ENCODE data around the gene PCDHA10. TPM values are rescaled to one million over a fixed set of nuclear protein-coding genes. Genes with fewer than 3 reads are reported as not detected.
"Not testable (repeated sequence)": the region's sequence is repeated elsewhere in the genome, so short reads cannot be mapped to it uniquely, and the experiment has no call there.

PCDHA10 gene
- total RNA-seq, 1 donor from 2014 or later, result not detected

GRCh38 chr5:140822281-140822629 is 33.4 kb upstream of the PCDHA10 start:
- no peaks in the 10 kb centered on the region for H3K36me3 Mint-ChIP-seq (ENCODE audit: low read depth)
- CTCF ChIA-PET, result no interaction called here
- TF ChIP-seq CTCF (IDR thresholded peaks at IDR 0.05), result no peak
- H3K4me3 Mint-ChIP-seq, result no peak overlapping the region
- POLR2A ChIA-PET, result no interaction called here
- no peaks in the 10 kb centered on the region for H3K4me1 Mint-ChIP-seq
- ATAC-seq (ENCODE audit: low read depth) (no peak), DNase-seq (no peak)
- peaks cover 3% of the 10 kb centered on the region for H3K9me3 Mint-ChIP-seq
- H3K27ac Mint-ChIP-seq, result no peak overlapping the region
- intact Hi-C loops (cut with micrococcal nuclease), result no loop called here
- H3K27me3 Mint-ChIP-seq, result peaks cover 8% of the 10 kb centered on the region

- CTCF ChIA-PET; H3K36me3 Mint-ChIP-seq (ENCODE audit: low read depth); H3K27me3 Mint-ChIP-seq; H3K4me3 Mint-ChIP-seq; H3K4me1 Mint-ChIP-seq; H3K9me3 Mint-ChIP-seq; H3K27ac Mint-ChIP-seq; DNase-seq; POLR2A ChIA-PET; intact Hi-C loops (cut with micrococcal nuclease); ATAC-seq (ENCODE audit: low read depth): not testable (repeated sequence)
Observed at GRCh38 chr5:140822969-140823368, 32.7 kb upstream of the PCDHA10 start.

GRCh38 chr5:140823475-140823874 is 32.2 kb upstream of the PCDHA10 start:
- DNase-seq (no peak), ATAC-seq (ENCODE audit: low read depth) (no peak)
- no peak overlapping the region for H3K4me3 Mint-ChIP-seq
- peaks cover 9% of the 10 kb centered on the region for H3K27me3 Mint-ChIP-seq
- peaks cover 6% of the 10 kb centered on the region for H3K9me3 Mint-ChIP-seq
- no peaks in the 10 kb centered on the region for H3K4me1 Mint-ChIP-seq
- H3K36me3 Mint-ChIP-seq (ENCODE audit: low read depth), result peaks cover 2% of the 10 kb centered on the region
- ChIA-PET CTCF (no interaction called here), POLR2A (no interaction called here)
- H3K27ac Mint-ChIP-seq, result no peak overlapping the region
- intact Hi-C loops (cut with micrococcal nuclease), result no loop called here
- no peak for TF ChIP-seq CTCF (IDR thresholded peaks at IDR 0.05)

GRCh38 chr5:140827704-140828361 is 27.9 kb upstream of the PCDHA10 start, which contains the start of gene PCDHA6:
Gene PCDHA6 (plus strand): TSS chr5:140827960. CDS start chr5:140828092, 132 bp downstream.
- no peak for DNase-seq
- H3K4me1 Mint-ChIP-seq, result no peaks in the 10 kb centered on the region
- H3K4me3 Mint-ChIP-seq, result no peak within 1 kb of the TSS
- no peak for ATAC-seq (ENCODE audit: low read depth)
- TF ChIP-seq CTCF (IDR thresholded peaks at IDR 0.05), result no peak
- no peak within 1 kb of the TSS for H3K27ac Mint-ChIP-seq
- H3K27me3 Mint-ChIP-seq, result peaks cover 16% of the 10 kb centered on the region
- H3K9me3 Mint-ChIP-seq, result peaks cover 10% of the 10 kb centered on the region
- peaks cover 2% of the 10 kb centered on the region for H3K36me3 Mint-ChIP-seq (ENCODE audit: low read depth)
- CTCF ChIA-PET, result no interaction called here
- intact Hi-C loops (cut with micrococcal nuclease), result no loop called here
- POLR2A ChIA-PET, result no interaction called here

GRCh38 chr5:140828362-140828737 is 27.3 kb upstream of the PCDHA10 start:
- no peak for TF ChIP-seq CTCF (IDR thresholded peaks at IDR 0.05)
- intact Hi-C loops (cut with micrococcal nuclease), result no loop called here
- no peak overlapping the region for H3K4me3 Mint-ChIP-seq

GRCh38 chr5:140829511-140830501 is 25.9 kb upstream of the PCDHA10 start:
- H3K36me3 Mint-ChIP-seq (ENCODE audit: low read depth); DNase-seq; H3K4me1 Mint-ChIP-seq; H3K27ac Mint-ChIP-seq; H3K9me3 Mint-ChIP-seq; ATAC-seq (ENCODE audit: low read depth); POLR2A ChIA-PET; H3K4me3 Mint-ChIP-seq; CTCF ChIA-PET; intact Hi-C loops (cut with micrococcal nuclease): not testable (repeated sequence)
- H3K27me3 Mint-ChIP-seq, result peaks cover 26% of the 10 kb centered on the region

More at GRCh38 chr5:140828362-140828737, 27.3 kb upstream of the PCDHA10 start:
- ChIA-PET CTCF (no interaction called here), POLR2A (no interaction called here)
- DNase-seq, result no peak
- Mint-ChIP-seq H3K27ac (no peak overlapping the region), H3K36me3 (ENCODE audit: low read depth) (peaks cover 2% of the 10 kb centered on the region), H3K4me1 (no peaks in the 10 kb centered on the region), H3K9me3 (peaks cover 10% of the 10 kb centered on the region), H3K27me3 (peaks cover 18% of the 10 kb centered on the region)
- ATAC-seq (ENCODE audit: low read depth), result no peak
